ENCODE measurements around the gene UXS1. TPM values are rescaled to one million over a fixed set of nuclear protein-coding genes. Genes with fewer than 3 reads are reported as not detected.

The UXS1 gene
- total RNA-seq, 4 donors from 2014 or later, result 23.5 to 40.4 (median 33.1) TPM

DNA sequence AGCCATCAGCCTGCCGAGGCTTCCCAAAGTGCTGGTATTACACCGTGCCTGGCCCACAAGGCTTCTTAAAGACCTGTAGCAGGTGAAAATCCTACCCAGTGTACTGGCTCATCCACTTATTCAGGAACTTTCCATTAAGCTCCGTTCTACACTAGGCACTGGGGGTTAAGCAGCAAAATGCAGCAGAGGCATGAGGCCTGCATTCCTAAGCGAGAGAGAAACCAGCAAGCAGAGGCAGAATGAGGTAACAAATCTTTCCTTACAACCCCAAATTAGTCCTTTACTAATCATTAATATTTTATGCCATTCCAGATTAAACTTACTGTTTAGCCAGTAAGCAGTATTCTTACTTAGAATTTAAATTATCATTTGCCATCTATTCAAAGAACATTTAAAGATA is 32.8 kb downstream of the UXS1 start:
- intact Hi-C loops (cut with DNase I), result no loop called here
- Histone ChIP-seq H3K27ac (peak overlapping the region; percentile 16 to 67 (median 48)), H3K9me3 (no peaks in the 10 kb centered on the region), H3K4me3 (no peak overlapping the region), H3K27me3 (no peaks in the 10 kb centered on the region), H3K36me3 (peaks cover 0 to 50% (median 6%) of the 10 kb centered on the region in 3 donors), H3K4me1 (peaks cover 0 to 10% (median 5%) of the 10 kb centered on the region in 3 donors)
- TF ChIP-seq, protein P1, sequence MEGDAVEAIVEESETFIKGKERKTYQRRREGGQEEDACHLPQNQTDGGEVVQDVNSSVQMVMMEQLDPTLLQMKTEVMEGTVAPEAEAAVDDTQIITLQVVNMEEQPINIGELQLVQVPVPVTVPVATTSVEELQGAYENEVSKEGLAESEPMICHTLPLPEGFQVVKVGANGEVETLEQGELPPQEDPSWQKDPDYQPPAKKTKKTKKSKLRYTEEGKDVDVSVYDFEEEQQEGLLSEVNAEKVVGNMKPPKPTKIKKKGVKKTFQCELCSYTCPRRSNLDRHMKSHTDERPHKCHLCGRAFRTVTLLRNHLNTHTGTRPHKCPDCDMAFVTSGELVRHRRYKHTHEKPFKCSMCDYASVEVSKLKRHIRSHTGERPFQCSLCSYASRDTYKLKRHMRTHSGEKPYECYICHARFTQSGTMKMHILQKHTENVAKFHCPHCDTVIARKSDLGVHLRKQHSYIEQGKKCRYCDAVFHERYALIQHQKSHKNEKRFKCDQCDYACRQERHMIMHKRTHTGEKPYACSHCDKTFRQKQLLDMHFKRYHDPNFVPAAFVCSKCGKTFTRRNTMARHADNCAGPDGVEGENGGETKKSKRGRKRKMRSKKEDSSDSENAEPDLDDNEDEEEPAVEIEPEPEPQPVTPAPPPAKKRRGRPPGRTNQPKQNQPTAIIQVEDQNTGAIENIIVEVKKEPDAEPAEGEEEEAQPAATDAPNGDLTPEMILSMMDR (IDR thresholded peaks at IDR 0.05), result no peak
- no peak for TF ChIP-seq POLR2A (IDR thresholded peaks at IDR 0.05)
- 77 to 90% methylated on average over 4 of the region's 4 CpGs for WGBS, 2 donors
- DNase-seq, result no peak

DNA sequence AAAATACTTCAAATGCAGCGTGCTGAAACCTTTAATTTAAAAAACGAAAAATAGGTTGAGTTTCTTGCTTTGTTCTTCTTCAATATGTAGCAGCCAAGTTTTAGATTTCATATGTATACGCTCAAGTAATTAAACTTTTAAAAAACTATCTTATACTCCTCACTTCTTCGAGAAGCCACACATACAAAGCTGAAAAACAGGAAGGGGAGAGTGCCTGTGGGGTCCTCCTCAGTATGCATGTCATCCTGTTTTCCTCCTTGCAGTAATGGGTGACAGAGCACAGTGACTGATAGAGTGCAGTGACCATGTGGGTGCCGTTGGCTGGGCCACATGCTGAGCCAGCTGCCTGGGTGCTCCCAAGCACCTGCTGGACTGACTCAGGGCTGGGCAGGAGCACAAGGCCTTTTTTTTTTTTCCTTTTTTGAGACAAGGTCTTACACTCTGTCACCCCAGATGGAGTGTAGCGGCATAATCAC is 33.3 kb downstream of the UXS1 start:
- Histone ChIP-seq H3K4me3 (peak overlapping the region in 2 of 4 donors; percentile 11 to 31), H3K27ac (peak overlapping the region; percentile 16 to 67 (median 41)), H3K4me1 (peaks cover 0 to 10% (median 5%) of the 10 kb centered on the region in 3 donors), H3K9me3 (no peaks in the 10 kb centered on the region), H3K36me3 (peaks cover 0 to 52% (median 6%) of the 10 kb centered on the region in 3 donors), H3K27me3 (no peaks in the 10 kb centered on the region)
- no peak for DNase-seq
- intact Hi-C loops (cut with DNase I), result no loop called here
- no peak for TF ChIP-seq POLR2A (IDR thresholded peaks at IDR 0.05)
- TF ChIP-seq, protein P1 (IDR thresholded peaks at IDR 0.05), result no peak
- WGBS, 2 donors, result 61 to 66% methylated on average over 6 of the region's 6 CpGs

DNA sequence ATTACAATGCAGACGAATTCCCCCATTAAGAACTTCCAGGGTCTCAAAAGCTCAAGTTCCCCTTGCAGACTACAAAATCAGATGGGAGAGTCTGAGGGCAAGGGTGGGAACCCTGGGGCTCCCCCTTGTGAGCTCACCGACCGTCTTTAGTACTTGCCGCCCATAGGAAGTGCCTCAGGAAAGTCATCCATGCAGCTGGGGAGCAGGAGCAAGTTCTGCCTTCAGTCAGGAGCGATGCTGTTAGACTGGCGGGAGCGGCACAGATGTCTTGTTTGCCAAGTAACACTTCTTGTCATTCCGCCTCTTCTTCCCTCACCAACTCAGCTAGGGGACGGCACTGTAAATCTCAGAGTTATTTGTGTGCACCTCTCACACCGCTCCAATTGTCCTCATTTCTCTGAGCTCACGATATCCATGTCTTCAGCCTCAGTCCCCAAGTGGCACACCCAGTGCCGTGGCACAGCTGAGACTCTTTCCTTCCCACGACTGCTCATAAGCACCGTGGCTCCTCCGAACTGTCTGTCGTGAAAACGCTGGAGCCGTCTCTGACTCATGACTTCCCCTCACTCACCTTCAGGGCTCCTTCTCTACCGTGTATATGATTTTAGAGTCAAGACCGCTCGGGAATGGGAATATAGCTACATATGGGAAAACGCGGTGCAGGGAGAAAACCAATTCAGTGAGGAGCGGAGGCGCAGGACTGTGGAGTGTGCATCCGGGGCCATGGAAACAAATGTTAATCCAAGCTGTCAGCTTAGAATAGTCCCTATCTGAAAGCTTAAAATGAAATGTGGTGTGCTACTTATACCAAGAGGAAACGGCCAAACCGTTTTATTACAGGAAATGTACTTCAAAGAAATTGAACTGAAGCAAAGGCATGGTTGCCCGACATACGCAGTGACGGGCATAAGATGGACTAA is 34.0 kb downstream of the UXS1 start:
- no peaks in the 10 kb centered on the region for H3K27me3 ChIP-seq
- peak overlapping the region in 3 of 4 donors; percentile 35 to 67 (median 47) for H3K27ac ChIP-seq
- peaks cover 0 to 59% (median 6%) of the 10 kb centered on the region in 3 donors for H3K36me3 ChIP-seq
- peak overlapping the region in 3 of 4 donors; percentile 11 to 33 (median 31) for H3K4me3 ChIP-seq
- TF ChIP-seq, protein P1 (IDR thresholded peaks at IDR 0.05), result no peak
- TF ChIP-seq POLR2A (IDR thresholded peaks at IDR 0.05), result no peak
- H3K4me1 ChIP-seq, result peaks cover 0 to 10% (median 5%) of the 10 kb centered on the region in 3 donors
- no peak for DNase-seq
- intact Hi-C loops (cut with DNase I), result no loop called here
- 67 to 81% methylated on average over 29 of the region's 31 CpGs for WGBS, 2 donors
- H3K9me3 ChIP-seq, result no peaks in the 10 kb centered on the region

DNA sequence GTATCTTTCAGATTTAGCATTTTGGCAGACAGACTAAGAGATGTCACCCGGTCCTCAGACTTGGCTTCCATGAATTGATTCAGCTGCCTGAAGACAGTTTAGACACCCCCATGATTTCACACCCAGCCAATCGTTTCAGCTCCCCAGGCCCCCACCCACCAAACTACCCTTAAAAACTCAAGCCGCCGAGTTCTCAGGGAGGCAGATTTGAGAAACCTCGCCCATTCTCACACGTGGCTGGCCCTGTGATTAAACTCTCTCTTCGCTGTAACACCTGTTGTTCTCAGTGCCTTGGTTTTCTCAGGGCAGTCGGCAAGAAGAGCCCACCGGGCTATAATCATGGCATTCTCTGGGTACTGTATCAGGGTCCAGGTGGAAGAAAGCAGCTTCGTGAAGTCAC is 35.2 kb downstream of the UXS1 start:
- H3K27ac ChIP-seq, result no peak overlapping the region
- WGBS, 2 donors, result 73 to 84% methylated on average over 6 to 10 of the region's 10 CpGs
- H3K4me1 ChIP-seq, result peaks cover 0 to 10% (median 5%) of the 10 kb centered on the region in 3 donors
- peaks cover 0 to 11% (median 8%) of the 10 kb centered on the region in 3 donors for H3K9me3 ChIP-seq
- TF ChIP-seq, protein P1 (IDR thresholded peaks at IDR 0.05), result no peak
- TF ChIP-seq POLR2A (IDR thresholded peaks at IDR 0.05), result no peak
- H3K36me3 ChIP-seq, result peaks cover 4 to 72% (median 11%) of the 10 kb centered on the region in 3 donors
- DNase-seq, result no peak
- intact Hi-C loops (cut with DNase I), result no loop called here
- peak overlapping the region in 2 of 4 donors; percentile 31 to 33 for H3K4me3 ChIP-seq
- no peaks in the 10 kb centered on the region for H3K27me3 ChIP-seq

DNA sequence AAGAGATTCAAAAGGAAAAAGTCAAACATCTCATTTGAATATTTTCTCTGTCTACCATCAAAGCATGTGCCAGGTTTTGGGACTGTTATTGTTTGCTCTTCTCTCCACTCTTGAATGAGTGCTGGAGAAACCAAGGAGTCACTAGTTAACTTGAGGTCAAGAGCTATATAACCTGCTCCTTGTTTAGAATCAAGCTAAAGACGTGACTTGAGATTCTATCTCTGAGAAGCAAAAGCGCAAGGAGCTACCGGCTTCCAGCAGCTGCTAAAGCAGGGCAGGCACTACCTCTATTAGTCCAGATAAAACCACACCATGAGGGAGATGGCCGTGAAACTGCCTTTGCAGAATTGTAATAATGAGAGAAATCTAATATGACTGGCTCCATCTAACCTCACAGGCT is 36.0 kb downstream of the UXS1 start:
- Histone ChIP-seq H3K9me3 (peaks cover 0 to 15% (median 13%) of the 10 kb centered on the region in 3 donors), H3K4me3 (no peak overlapping the region), H3K27me3 (no peaks in the 10 kb centered on the region), H3K4me1 (peaks cover 0 to 10% (median 5%) of the 10 kb centered on the region in 3 donors), H3K27ac (no peak overlapping the region), H3K36me3 (peaks cover 4 to 79% (median 11%) of the 10 kb centered on the region in 3 donors)
- intact Hi-C loops (cut with DNase I), result no loop called here
- WGBS, 2 donors, result 81 to 91% methylated on average over 4 of the region's 4 CpGs
- DNase-seq, result no peak
- TF ChIP-seq, protein P1 (IDR thresholded peaks at IDR 0.05), result no peak
- no peak for TF ChIP-seq POLR2A (IDR thresholded peaks at IDR 0.05)
